HG03442 (cell line): ENCODE data around the gene IGSF3.

ENCODE experiments used
- ATAC-seq: cut with Tn5 transposase; IDR thresholded peaks from one replicate; pipeline ENCODE4 v1.9.1; 2021; ENCODE audit warnings: mild to moderate bottlenecking, moderate library complexity; ENCODE audit not compliant: unreplicated experiment

Gene IGSF3

GRCh38 chr1:116667575-116668105, at the start of gene IGSF3:
Gene IGSF3 (minus strand): TSS chr1:116667733. CDS start chr1:116666326, 1,407 bp downstream.
- ATAC-seq = no peak

- ATAC-seq = no peak
These were observed 49.8 kb upstream of the IGSF3 start for GRCh38 chr1:116717318-116717717.

- ATAC-seq = no peak
These were observed 48.9 kb upstream of the IGSF3 start for GRCh38 chr1:116716391-116716790.

GRCh38 chr1:116713474-116713873, 45.9 kb upstream of the IGSF3 start:
- no peak for ATAC-seq

- ATAC-seq = no peak
These were observed 45.0 kb upstream of the IGSF3 start for GRCh38 chr1:116712510-116712909.

GRCh38 chr1:116711263-116711840, 43.8 kb upstream of the IGSF3 start:
- no peak for ATAC-seq

- no peak for ATAC-seq
These were observed 43.1 kb upstream of the IGSF3 start for GRCh38 chr1:116710420-116711262.

GRCh38 chr1:116709666-116710167, 42.2 kb upstream of the IGSF3 start:
- no peak for ATAC-seq

- no peak for ATAC-seq
These were observed 40.8 kb upstream of the IGSF3 start for GRCh38 chr1:116708255-116708900.

- no peak for ATAC-seq
These were observed 39.3 kb upstream of the IGSF3 start for GRCh38 chr1:116706841-116707240.

GRCh38 chr1:116706123-116706522, 38.6 kb upstream of the IGSF3 start:
- ATAC-seq = no peak

GRCh38 chr1:116704278-116704677, 36.7 kb upstream of the IGSF3 start:
- no peak for ATAC-seq

GRCh38 chr1:116699605-116700004, 32.1 kb upstream of the IGSF3 start:
- no peak for ATAC-seq

- ATAC-seq = no peak
These were observed 30.7 kb upstream of the IGSF3 start for GRCh38 chr1:116698244-116698595.

- ATAC-seq = no peak
These were observed 30.2 kb upstream of the IGSF3 start for GRCh38 chr1:116697548-116698243.

GRCh38 chr1:116694524-116694923, 27.0 kb upstream of the IGSF3 start:
- no peak for ATAC-seq

- ATAC-seq = no peak
These were observed 26.4 kb upstream of the IGSF3 start for GRCh38 chr1:116693759-116694480.

- ATAC-seq = no peak
These were observed 25.3 kb upstream of the IGSF3 start for GRCh38 chr1:116692879-116693278.

GRCh38 chr1:116690849-116691406, 23.4 kb upstream of the IGSF3 start:
- ATAC-seq = no peak

GRCh38 chr1:116690396-116690848, 22.9 kb upstream of the IGSF3 start:
- ATAC-seq = no peak
